GM12878 (cell line): ENCODE data around the gene DPYSL4. TPM values are rescaled to one million over a fixed set of nuclear protein-coding genes. Genes with fewer than 3 reads are reported as not detected.

Source experiments
- ATAC-seq: fragments of 200-7000 bp; cut with Tn5 transposase; 3 replicates; pipeline ENCODE4 v1.9.1; 2020; ENCODE audit warnings: mild to moderate bottlenecking, moderate library complexity
- BruUV-seq: library from RNA; stranded (reverse); fragments of 400-500 nt; replicated peaks from 2 replicates; lab custom pipeline; 2021; lab: Mats Ljungman, UMichigan
- CTCF ChIA-PET: fragments of 300-600 bp; sonication (Branson Sonifier 250); formaldehyde crosslinking; extraction: SDS; loops from one replicate; lab custom pipeline; 2021; ENCODE audit warnings: inconsistent platforms; lab: Yijun Ruan, JAX
- POLR2A ChIA-PET: fragments of 350-600 bp; formaldehyde crosslinking; extraction: SDS; loops from one replicate; lab custom pipeline; 2021; ENCODE audit warnings: inconsistent platforms; lab: Charles Lee
- RAD21 ChIA-PET: fragments of 300-600 bp; sonication (Branson Sonifier 250); formaldehyde crosslinking; loops from one replicate; lab custom pipeline; 2023; ENCODE audit warnings: antibody characterized with exemption; ENCODE audit not compliant: unreplicated experiment; lab: Charles Lee
- SMC1A ChIA-PET: fragments of 300-600 bp; sonication (Branson Sonifier 250); formaldehyde crosslinking; loops from one replicate; lab custom pipeline; 2023; ENCODE audit not compliant: unreplicated experiment, uncharacterized antibody; lab: Charles Lee
- DNase-seq: peaks from one replicate; pipeline ENCODE4 v3.0.0-alpha.2; 2011; ENCODE audit warnings: low read depth, low spot score
- FAIRE-seq: peaks from 3 replicates; lab custom pipeline; 2011; peaks lifted over from hg19 to GRCh38; lab: Jason Lieb, UNC
- H2AFZ ChIP-seq: 2 replicates; pipeline ENCODE4 v1.6.0; 2011; ENCODE audit warnings: low read depth, low read length, control low read depth; ENCODE audit not compliant: control insufficient read depth
- H3K27ac ChIP-seq: 2 replicates; pipeline ENCODE4 v1.5.1; 2011; ENCODE audit warnings: control low read depth; ENCODE audit not compliant: control insufficient read depth, insufficient read depth
- H3K27me3 ChIP-seq, 2 experiments: replicated peaks in 1 of 2; 2 replicates each; pipeline versions ENCODE4 v1.6.0 to v1.6.1; 2011; ENCODE audit warnings: low read length in 1 of 2; ENCODE audit not compliant: control insufficient read depth in 2 of 2, insufficient read depth in 2 of 2
- H3K36me3 ChIP-seq, 2 experiments: 2 replicates each; pipeline ENCODE4 v1.5.1; 2011; ENCODE audit warnings: low read length in 1 of 2; ENCODE audit not compliant: control insufficient read depth in 2 of 2, insufficient read depth in 2 of 2
- H3K4me1 ChIP-seq: 2 replicates; pipeline ENCODE4 v1.6.1; 2011; ENCODE audit warnings: mild to moderate bottlenecking, low read length, moderate library complexity, mixed read lengths; ENCODE audit not compliant: control insufficient read depth, insufficient read depth
- H3K4me2 ChIP-seq: 2 replicates; pipeline ENCODE4 v1.6.0; 2011; ENCODE audit warnings: control low read depth; ENCODE audit not compliant: control insufficient read depth, insufficient read depth
- H3K4me3 ChIP-seq: fragments of 200-600 bp; sonication (generic); 2 replicates; pipeline ENCODE4 v1.5.1; 2016
- H3K79me2 ChIP-seq: 2 replicates; pipeline ENCODE4 v1.6.0; 2011; ENCODE audit warnings: low read length; ENCODE audit not compliant: control insufficient read depth, insufficient read depth
- H3K9ac ChIP-seq: 2 replicates; pipeline ENCODE4 v1.8.0; 2011; ENCODE audit warnings: low read length, control low read depth, mixed read lengths; ENCODE audit not compliant: control insufficient read depth, insufficient read depth
- H3K9me3 ChIP-seq: replicated peaks from 3 replicates; pipeline ENCODE4 v1.5.1; 2011; ENCODE audit warnings: mild to moderate bottlenecking, low read length; ENCODE audit not compliant: control insufficient read depth, insufficient read depth
- H4K20me1 ChIP-seq: 2 replicates; pipeline ENCODE4 v1.6.0; 2011; ENCODE audit not compliant: control insufficient read depth, insufficient read depth
- CREM ChIP-seq: IDR thresholded peaks from 2 replicates; pipeline ENCODE4 v1.6.1; 2014; ENCODE audit warnings: antibody characterized with exemption, low read depth
- GATAD2B ChIP-seq: fragments of 450-650 bp; conservative IDR thresholded peaks from 2 replicates; pipeline ENCODE4 v1.6.1; 2017; ENCODE audit warnings: low read depth, mild to moderate bottlenecking, moderate library complexity
- IRF3 ChIP-seq: fragments of 450-650 bp; IDR thresholded peaks from 2 replicates; pipeline ENCODE4 v1.6.1; 2014; ENCODE audit warnings: mild to moderate bottlenecking
- POLR2AphosphoS2 ChIP-seq: IDR thresholded peaks from 2 replicates; pipeline ENCODE4 v1.6.1; 2011; ENCODE audit warnings: low read depth, mild to moderate bottlenecking, low read length, improper control_type of control experiment, moderate library complexity
- SMC3 ChIP-seq: IDR thresholded peaks from 2 replicates; pipeline ENCODE4 v1.6.1; 2011; ENCODE audit warnings: low read length, improper control_type of control experiment, borderline replicate concordance
- SREBF1 ChIP-seq: IDR thresholded peaks from 2 replicates; pipeline ENCODE4 v1.6.1; 2012; ENCODE audit warnings: mild to moderate bottlenecking, low read length
- WRNIP1 ChIP-seq: IDR thresholded peaks from 2 replicates; pipeline ENCODE4 v1.6.1; 2011; ENCODE audit warnings: low read depth, low read length, improper control_type of control experiment, borderline replicate concordance
- WGBS: methylation state at CpG from one replicate; pipeline ENCODE4 v1.1.6; 2016; ENCODE audit warnings: low lambda C conversion rate; ENCODE audit not compliant: insufficient replicate concordance, insufficient coverage; ENCODE audit errors: missing lambda C conversion rate; 5-methylcytosine and 5-hydroxymethylcytosine counted together
- in situ Hi-C: fragments of 300-500 bp; cut with MboI; formaldehyde crosslinking; loops from 9 replicates; pipeline ENCODE4 v1.14.3; 2018; ENCODE audit warnings: mixed read lengths
- intact Hi-C: fragments of 100-400 bp; cut with micrococcal nuclease; formaldehyde crosslinking; loops from one replicate; pipeline ENCODE4 v1.14.2; 2022; ENCODE audit not compliant: unreplicated experiment
- polyA plus RNA-seq, 11 experiments: library from polyadenylated mRNA; depleted of rRNA in 4 of 11; unstranded in 6 of 11; stranded (reverse) in 5 of 11; fragments of >200 nt; fragmentation: Nextera tagmentation in 4 of 11; fragmentation: Illumina TruSeq in 1 of 11; extraction: Ambion mirVana in 4 of 11; extraction: Trizol in 1 of 11; gene quantifications; 1 replicate in 1 of 11; 2 replicates in 10 of 11; pipeline versions ENCODE4 v1.2.1 to v1.2.3, GENCODE V29; 2011 to 2016; ENCODE audit warnings: inconsistent platforms in 2 of 11, missing spikeins in 2 of 11, low read depth in 1 of 11
- total RNA-seq, 4 experiments: library from RNA; depleted of rRNA in 3 of 4; stranded (reverse); fragments of >200 nt in 3 of 4; fragmentation: Illumina TruSeq in 1 of 4; extraction: Trizol in 1 of 4; gene quantifications; 2 replicates each; pipeline versions ENCODE4 v1.2.1 to v1.2.3, GENCODE V29; 2013 to 2021
- TF ChIP-seq, protein P1 (sequence below): IDR thresholded peaks from 2 replicates; pipeline ENCODE4 v1.6.1; 2011; ENCODE audit warnings: borderline replicate concordance, low read depth, mild to moderate bottlenecking, moderate library complexity, low read length; ENCODE audit not compliant: insufficient read depth, poor library complexity, severe bottlenecking

Gene DPYSL4
- total and polyA plus RNA-seq, 10 of the 15 experiments (the other 5 are each of a cell fraction or from before 2014, with no cell fraction given), result 0.10 to 0.21 TPM; not detected in 8

DNA sequence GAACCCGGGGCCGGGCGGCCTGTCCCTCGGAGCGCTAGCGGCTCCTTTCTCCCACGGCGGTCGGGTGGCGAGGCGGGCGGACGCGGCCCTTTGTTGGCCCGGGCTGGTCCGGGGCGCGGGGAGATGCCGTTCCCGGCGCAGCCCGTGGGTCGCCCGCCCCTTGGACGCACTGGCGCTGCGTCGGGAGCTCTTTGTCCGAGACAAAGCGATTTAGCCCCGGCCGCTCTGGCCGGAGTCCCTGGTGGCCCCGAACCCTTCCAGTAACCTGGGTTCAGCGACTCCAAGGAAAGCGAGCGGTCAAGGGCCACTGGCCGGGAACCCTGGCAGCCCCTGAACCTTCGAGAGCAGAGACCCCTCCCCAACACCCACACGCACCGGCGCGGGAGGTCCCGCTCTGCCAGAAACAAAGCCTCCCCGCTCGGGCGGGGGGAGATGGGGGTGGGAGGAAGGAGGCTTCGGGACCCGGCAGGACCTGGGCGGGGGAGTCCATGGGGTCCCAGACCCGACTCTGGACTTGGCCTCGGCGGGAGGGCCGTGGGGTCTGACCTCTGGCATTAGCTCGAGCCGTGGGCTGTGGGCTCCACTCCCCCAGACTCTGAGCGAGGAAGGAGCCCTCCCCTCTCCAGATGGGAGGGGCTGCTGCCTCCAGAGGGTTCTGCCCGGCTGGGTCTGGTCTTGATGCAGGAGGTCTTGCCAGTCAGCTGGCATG, 836 bp downstream of the DPYSL4 start:
- ATAC-seq, result no peak
- no peaks in the 10 kb centered on the region for H4K20me1 ChIP-seq
- H3K4me2 ChIP-seq, result no peak overlapping the region
- no peak overlapping the region for H3K4me3 ChIP-seq
- H2AFZ ChIP-seq, result no peak overlapping the region
- no peaks in the 10 kb centered on the region for H3K36me3 ChIP-seq
- DNase-seq, result no peak
- ChIA-PET POLR2A (no interaction called here), CTCF (no interaction called here), RAD21 (no interaction called here), SMC1A (no interaction called here)
- 39% methylated on average over 38 of the region's 58 CpGs for WGBS
- no peaks in the 10 kb centered on the region for H3K4me1 ChIP-seq
- FAIRE-seq, result no peak
- no TSS peak for BruUV-seq
- H3K9ac ChIP-seq, result no peak overlapping the region
- no peaks in the 10 kb centered on the region for H3K79me2 ChIP-seq
- intact Hi-C loops, result no loop called here
- in situ Hi-C loops, result no loop called here
- H3K9me3 ChIP-seq, result no peaks in the 10 kb centered on the region; the same call in 2 of the 3 replicates
- no peak overlapping the region for H3K27ac ChIP-seq
- TF ChIP-seq POLR2AphosphoS2 (no peak), CREM (no peak), WRNIP1 (no peak), SMC3 (no peak), IRF3 (no peak), GATAD2B (no peak), SREBF1 (no peak)
- TF ChIP-seq, protein P1, sequence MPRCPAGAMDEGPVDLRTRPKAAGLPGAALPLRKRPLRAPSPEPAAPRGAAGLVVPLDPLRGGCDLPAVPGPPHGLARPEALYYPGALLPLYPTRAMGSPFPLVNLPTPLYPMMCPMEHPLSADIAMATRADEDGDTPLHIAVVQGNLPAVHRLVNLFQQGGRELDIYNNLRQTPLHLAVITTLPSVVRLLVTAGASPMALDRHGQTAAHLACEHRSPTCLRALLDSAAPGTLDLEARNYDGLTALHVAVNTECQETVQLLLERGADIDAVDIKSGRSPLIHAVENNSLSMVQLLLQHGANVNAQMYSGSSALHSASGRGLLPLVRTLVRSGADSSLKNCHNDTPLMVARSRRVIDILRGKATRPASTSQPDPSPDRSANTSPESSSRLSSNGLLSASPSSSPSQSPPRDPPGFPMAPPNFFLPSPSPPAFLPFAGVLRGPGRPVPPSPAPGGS, result no peak
- no peaks in the 10 kb centered on the region for H3K27me3 ChIP-seq
